Activated naive CD4-positive, alpha-beta T cell (primary cell): Measurements from ENCODE around the gene SND1.

Source experiments
- DNase-seq, 4 experiments: peaks; one replicate each; lab custom pipeline; 2025; lab: John Stamatoyannopoulos, UW

Gene SND1

DNA sequence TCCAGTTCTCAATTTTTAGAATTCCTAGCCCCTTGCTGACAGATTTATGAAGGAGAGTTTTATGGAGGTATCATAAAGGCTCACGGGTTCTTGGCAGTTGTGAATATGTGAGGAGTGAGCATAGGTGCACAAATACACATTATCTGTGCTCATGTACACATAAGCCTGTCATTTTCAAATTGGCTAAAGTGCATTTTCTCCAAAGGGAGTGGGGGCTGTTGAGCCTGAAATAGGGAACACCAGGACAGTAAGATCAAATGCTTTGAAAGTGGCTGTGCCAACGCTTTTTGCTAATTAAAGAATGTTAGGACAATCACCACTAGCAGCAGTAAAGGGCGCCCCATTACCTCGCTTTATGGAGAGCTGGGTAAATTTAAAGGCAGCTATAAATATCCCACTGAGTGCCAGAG, 387.6 kb downstream of the SND1 start:
- DNase-seq = no peak

DNA sequence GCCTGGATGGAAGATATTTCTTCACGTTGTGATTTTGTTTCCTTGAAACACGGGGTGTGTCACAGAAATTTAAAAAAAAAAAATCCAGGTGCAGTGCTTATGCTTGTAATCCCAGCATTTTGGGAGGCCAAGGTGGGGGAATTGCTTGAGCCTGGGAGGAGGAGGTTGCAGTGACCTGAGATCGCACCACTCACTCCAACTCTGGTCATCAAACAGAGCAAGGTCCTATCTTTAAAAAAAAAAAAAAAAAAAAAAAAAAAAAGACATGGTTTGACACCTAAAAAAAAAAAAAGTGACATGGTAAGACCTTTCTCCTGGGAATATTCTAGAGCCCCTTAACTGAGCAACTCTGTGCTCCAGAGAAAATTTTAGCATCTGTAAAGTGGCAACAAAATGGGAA, 388.2 kb downstream of the SND1 start:
- DNase-seq = no peak

DNA sequence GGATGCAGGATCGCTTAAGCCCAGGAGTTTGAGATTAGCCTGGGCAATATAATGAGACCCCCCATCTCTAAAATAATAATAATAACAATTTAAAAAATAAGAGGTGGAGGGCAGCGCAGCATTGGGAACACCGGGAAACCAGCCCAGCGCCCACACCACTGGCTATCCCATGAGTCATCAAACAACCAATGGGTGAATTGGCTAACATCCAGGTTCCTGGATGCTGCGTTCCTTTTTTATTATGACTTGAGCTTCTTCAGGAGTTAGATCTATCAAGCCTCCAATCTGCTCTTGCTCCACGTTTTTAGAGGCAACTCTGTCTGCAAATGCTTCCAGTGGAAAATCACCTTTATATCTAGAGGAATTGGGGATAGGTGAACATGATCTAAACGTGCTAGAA, 389.2 kb downstream of the SND1 start:
- DNase-seq = no peak

DNA sequence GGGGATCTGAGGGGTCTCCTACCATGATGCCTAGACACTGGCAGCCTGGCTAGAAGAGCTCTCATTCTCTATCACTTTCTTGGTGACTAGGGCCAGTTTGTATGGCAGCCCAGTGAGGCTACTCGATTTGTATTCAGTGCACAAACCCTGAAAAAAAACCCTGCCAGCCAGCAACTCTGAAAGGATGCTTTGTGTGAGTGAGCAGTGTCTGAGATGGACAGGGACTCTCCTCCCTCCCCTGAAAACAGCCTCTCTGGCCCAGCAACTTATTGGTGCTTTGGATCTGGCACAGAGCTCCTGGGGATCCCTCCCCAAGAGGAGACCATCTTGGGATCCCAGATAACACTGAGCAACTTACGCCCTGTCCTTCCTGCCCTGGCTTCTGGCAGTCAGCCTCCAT, 390.0 kb downstream of the SND1 start:
- DNase-seq = no peak

DNA sequence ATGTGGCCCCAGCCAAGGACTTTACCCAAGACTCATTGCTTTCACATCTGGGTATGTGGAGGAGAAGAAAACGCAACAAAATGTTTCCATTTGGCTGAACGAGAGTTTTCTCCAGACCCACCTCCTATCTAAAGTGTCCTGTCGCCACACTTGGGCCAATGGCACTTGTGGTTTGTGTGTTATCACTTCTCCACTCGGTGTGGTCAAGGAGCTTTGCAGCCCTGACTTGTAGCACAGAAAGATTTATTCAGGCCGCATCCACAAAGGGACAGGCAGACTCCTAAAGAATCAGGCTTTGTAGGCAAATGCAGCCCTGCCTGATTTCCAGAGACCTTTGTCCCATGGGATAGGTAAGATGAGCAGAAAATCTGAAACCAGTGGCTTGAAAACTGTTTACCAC, 392.1 kb downstream of the SND1 start:
- DNase-seq = no peak

DNA sequence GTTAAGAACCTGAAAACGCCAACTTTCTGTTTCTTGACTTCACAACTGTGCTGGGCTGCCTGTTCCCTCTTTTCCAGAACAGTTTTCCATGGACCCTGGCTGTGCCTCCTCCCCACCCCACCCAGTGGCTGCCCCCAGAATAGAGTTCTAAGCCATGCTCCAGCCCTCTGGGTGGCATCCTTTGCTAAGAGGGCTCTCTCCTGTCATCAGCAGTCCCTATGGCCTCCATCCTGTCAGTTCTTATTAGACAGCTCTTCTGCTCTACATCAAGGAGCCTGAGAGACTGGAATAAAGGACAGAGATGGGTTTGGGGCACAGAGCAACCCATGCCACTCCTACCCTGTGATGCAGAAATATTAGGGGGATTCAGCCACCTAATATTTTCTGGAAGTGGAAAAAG, 393.2 kb downstream of the SND1 start:
- DNase-seq = no peak

DNA sequence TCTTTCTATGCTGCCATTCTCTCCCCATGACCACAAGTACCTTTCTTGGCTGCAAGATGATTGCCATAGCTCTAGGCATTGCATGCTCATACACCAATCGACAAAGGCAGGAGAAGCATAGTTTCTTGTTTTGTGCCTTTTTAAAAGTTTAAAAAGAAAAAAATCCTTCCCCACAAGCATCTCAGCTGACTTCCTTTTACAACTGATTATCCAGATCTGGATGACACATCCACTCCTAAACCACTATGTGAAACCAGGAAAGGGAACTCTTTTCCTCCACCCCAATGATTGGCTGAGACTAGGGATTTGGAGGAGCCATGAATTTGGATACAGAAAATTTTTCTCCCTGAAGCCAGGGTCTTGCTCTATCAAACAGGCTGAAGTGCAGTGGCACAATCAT, 393.8 kb downstream of the SND1 start:
- DNase-seq = no peak

DNA sequence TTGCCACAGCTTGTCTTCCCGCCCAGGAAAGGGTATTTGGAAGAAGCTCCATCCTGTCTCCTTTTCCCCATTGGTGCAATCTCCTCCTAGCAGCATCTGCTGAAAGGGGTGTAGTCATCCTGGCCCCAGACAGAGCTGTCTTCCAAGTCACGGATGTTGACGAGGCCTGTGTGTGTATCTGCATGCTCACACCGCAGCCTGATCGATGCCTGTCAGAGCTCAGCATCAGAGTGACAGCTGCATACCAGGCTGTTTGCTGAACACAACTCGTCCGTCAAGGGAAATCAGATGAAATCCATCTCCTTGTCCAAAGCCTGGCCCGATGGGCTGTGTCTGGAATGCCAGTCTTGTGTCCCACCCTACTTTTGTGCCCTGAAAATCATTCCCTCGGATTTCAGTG, 400.4 kb downstream of the SND1 start:
- DNase-seq = no peak

DNA sequence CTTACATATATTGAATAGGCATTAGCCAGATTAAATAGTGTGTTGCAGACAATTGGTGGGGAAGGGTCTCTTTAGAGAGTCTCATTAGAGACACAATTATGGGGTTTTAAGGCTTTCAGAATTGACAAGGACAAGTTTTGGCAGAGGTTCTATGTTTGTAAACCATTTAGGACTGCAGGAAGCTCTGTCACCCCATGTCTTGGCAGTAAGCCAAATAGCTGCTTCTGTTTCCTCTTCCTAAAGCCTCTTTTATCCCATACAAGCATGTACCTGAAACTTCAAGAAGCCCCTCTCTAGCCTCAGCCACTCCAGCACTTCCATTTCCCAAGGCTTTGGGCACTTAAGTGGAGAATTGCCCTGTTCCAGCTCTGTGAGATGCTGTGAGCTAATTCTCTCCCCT, 401.0 kb downstream of the SND1 start:
- no peak for DNase-seq

DNA sequence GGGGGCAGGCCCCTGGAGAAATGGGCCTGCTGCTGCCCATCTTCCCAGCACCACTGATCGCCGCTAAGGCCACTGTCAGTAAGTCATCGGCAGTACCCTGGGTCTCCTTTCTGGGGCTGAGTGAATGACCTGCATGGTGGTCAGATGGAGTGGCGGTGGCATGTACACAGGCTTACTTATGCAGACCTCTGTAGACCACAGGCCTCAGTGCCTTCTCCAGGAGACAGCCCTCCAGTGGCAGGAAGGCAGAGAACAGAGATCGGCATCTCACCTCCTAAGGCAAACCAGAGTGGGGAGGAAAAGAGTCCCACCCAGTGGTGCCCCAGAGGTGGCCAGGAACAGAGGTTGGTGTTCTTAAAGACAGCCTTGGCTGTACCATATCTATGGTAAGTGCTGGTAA, 402.0 kb downstream of the SND1 start:
- DNase-seq = no peak

DNA sequence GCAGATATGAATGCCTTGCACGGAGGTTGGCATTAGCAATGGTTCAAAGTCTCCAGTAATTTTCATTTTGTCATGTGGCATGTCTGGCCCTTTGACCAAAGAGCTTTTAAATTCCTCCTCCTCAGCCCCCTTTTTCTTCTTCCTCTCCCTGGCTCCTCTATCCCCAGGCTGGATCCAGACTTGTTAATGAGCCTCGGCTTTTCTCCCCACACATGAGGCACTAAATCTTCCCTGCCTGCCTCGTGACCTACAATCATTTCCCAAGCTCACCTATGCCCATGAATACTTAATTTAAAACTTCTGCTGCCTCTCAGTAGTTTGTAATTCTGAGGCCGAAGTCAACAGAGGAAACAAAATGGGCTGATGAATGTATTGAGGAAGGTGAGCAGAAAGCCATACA, 402.5 kb downstream of the SND1 start:
- no peak for DNase-seq

DNA sequence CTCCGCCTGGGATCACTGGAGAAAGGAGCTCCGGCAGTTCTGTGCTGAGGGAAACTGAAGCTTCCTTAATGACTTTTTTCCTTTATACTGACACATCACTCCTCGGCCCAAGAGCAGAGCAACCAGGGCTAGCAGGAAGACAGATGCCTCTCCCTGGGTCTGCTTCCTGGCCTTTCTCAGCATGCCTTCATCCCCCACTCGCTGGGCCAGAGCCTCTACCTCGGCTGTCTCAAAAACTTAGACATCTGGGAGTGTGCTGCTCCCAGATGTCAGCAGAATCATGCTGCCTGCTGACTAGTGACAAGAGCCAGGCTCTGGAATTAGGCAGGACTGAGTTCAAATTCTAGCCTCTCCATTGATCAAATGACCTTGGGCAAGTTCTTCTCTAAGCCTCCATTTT, 403.6 kb downstream of the SND1 start:
- DNase-seq = no peak

DNA sequence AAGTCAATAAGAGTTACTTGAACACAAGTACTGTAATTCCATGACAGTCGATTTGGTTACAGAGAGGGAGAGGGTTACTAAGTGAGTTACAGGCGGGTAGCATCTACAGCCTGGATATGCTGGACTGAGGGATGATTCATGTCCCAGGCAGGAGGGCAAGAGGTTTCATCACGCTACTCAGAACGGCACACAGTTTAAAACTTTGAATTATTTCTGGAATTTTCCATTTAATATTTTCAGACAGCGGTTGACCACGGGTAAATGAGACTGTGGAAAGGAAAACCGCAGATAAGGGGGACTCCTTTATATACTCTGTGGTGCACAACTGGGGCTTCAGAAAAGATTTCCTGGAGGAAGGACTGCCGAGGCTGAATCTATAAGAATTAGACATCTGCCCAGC, 404.9 kb downstream of the SND1 start:
- DNase-seq = no peak

DNA sequence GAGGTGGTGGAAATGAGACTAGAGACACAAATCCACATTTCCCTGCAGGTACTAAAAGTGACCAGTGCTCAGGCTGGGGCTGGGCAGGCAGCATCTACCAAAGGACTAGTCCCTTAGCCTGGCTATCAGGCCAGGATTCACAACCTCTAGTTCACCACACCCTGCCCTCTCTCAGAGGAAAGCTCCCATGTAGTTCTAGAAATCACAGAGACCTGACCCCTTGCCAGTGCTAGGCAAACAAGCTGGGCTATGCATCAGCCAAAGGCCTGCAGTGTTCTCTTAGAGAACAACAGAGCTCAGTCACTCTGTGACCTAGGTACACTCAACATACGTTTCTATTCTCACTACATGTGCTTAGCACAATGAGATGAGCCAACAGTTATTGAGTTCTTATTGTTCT, 405.9 kb downstream of the SND1 start:
- no peak for DNase-seq

DNA sequence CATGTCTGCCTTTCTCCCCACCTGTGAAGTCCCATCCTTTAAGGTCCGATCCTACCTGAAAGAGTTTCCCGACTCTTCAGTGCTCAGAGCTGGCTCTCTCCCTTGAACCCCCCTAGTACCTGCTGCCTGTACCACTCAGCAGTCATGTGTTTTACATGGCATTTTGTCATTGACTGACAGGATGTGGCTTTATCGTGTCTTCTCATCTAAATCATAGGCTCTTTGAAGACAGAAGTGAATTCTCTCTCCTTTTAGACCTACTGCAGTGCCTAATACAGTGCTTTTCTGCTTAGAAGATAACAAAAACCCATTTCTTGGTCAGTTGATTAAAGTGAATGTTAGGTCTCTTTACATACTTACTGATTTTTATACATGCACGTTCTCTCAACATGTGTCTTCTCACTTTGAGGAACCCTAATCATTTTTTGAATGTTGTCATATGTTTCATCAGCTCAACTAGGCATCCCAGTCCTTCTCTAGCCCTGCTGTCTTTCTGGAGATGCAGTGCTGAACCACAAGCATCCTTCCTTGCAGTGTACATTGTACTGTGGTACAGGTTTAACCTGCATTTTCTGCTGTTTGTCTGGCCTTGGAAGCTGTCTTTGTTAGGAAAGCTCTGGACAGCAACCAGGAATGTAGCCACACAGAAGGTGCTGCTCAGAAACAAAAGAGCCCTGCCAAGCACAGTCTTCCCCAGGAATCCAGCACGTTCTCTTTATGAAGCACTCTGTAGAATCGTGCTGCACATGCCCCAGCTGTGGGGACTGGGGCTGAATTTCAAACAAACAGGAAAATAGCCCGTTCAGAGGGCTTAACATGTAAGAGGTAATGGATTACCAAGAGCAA, 407.4 kb downstream of the SND1 start:
- DNase-seq = peak in 1 of 4 experiments; percentile 1

DNA sequence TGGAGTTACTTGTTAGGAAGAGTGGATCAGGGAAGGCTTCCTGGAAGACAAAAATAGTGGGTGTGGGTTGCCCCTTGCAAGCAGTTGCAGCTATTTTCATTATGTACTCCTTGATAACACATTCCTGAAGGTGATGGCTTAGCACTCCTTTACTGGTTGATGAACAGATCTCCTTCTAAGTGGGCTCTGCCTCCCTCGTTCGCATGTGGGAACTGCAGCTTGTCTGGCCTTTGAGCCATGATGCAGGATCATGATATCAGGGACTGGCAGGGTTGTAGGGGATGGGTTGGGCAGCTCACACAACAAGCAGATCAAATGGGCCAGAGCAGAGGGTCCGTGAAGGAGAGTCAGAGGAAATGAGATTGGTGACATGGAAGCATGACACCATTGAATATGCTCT, 408.0 kb downstream of the SND1 start:
- DNase-seq = no peak

DNA sequence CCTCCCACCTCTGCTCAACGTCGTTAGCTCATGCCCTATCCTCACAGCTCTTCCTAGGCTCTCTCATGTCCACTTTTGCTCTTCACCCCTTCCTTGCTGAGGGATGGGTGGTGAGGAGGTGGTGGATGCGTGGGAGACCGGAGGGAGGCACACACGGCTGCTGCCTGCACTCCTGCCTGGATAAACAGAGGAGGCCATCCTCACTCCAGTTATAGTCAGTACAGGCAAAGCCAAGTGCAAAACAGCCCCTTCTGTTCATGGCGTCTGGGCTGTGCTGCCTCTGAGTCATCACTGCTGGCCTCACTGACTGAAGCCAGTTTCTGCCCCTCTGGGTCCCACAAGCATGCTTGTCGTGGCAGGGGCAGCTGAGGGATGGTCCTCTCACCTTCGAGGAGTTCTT, 411.1 kb downstream of the SND1 start:
- no peak for DNase-seq

DNA sequence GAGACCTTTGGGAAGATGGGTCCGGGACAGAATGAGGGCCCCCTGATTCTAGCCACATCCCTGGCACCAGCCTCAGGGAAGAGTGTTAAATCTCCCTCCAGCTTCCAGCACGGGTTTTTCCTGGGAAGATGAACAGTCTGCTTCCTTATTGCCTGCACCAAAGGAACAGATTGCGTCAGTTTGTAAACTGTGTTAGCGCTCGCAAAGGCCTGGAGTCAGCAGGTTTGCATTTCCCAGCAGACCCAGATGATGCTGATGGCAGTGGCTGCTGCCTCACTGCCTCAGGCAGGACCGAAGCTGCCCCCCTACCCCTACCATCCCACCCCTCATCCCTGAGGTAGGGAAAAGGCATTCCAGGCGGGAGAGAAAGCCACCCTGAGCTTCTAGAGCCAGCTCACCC, 413.9 kb downstream of the SND1 start:
- DNase-seq = no peak

DNA sequence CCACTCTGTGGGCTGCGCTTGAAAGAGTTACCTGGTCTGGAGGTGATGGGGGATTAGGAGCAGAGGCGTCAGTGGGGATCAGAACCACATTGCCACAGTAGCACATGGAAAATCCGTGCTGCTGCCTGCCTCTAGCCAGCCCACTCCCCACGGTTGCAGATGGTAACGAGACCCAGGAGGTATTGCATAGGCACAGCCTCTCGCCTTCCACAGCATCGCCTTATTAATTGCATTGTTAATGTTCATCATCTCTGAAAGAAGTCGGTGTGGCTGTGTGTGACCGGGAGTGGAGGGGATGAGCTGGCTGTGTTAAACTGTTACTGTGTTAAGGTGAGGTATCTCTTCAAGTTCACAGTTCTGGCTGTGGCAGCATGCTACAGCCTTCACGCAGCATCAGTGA, 414.4 kb downstream of the SND1 start:
- no peak for DNase-seq

DNA sequence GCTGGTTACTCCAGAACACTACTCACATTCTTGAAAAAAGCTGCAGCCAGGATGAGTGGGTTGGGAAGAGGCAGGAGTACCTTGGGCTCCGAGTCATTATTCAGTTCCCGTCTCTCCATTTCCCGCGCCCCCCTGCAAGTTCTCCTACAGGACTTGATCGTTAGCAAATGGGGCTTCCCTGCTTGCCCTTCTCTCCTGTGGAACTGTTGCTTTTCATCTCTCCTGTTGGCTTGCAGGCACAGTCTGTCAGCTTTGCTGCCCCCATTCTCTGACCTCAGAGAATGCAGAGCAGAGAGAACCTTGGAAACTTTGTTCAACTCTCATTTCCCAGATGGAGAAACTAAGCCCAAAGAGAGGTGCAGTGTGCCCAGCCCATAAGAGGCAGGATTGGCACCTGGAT, 414.9 kb downstream of the SND1 start:
- no peak for DNase-seq

DNA sequence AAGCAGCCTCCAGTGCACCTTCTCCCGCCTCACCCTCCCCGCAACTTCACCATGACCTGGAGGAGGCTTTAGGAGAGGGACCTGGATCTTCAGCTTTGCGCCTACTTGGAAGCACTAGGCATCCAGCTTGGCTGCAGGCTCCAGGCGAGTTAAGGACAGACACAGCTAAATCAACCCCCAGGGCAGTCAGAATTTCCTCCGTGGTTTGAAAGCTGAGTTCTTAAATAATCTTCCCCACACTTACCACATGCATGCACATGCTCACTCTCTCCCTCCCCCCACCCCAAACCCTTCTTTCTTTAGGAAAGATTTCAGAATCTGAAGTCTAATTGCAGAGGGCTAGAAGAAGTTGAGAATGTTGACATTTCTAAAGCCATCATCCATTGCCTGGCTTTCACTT, 416.0 kb downstream of the SND1 start:
- DNase-seq = no peak

DNA sequence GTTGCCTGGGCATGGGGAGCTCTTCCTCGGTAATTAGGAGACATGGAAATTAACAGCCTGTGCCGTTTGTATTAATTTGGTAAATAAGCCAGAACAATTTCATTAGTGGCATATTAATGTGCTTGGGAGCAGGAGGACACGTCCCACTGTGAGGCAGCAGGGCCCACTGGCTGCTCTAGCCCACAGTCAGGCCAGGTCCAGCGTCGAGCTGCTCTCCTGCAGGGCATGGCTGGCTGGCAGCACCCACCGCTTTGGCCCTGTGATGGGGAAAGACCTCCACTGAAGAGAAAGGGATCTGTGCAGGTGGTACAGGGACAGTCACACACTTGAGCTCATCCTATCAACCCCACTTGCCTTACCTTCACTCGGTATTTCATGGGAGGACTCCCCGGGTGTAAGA, 416.8 kb downstream of the SND1 start:
- no peak for DNase-seq

DNA sequence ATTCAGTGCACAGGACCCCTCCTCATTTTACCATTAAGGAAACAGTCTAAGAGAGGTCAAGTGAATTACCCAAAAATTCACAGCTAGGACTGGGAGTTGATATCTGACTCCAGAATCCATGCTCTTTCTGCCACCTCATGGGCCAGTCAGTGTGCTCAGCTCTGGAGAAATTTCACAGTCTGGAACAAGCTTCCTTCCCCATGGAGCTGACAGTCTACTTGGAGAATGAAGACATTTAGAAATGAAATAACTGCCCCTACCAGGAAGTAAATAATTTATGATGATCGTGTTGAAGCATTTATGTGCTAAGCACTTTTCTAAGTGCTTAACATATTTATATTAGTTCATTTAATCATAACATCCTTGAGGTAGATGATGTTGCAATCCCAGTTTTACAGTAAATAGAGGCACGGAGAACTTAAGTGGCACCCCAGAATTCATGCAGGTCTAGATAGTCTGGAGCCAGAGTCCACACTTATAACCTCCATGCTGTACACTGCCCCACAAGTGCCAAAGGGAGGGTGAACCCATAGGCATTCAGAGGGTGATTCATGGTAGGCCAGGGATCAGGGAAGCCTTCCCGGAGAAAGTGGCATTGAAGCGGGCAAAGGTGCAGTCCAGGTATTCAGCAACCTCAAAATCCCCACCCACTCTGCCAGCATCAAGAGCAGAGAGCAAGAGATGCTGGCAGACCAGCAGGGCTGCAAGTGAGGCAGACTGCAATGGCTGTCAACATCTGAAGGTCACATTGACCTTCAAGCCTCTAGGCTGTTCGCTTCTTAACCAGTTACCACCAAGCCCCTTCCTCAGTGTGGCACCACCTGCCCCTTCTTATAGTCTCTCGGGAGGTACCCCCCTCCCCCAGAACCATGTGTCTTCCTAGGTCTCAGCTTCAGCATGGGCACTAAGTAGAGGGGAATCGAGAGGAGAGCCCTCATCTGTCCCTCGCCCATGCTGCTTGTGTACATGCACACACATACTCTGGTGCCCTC, 417.7 kb downstream of the SND1 start:
- DNase-seq = no peak
